Tibial artery (tissue), 4 donors: Measurements from ENCODE around the gene MTCH1.
A peak's percentile ranks its signal among the peaks of the same experiment; 100 is the strongest.

Experiments
- DNase-seq, 2 donors: peaks; one replicate each; pipeline ENCODE4 v3.0.0-alpha.2; 2019
- H3K27ac ChIP-seq, 2 donors: fragments of 200-600 bp; sonication (generic) in 1 of 2; 1 replicate in 1 of 2; 2 replicates in 1 of 2; pipeline ENCODE4 v1.5.1; 2018 to 2019; ENCODE audit warnings: mild to moderate bottlenecking in 1 of 2
- H3K27me3 ChIP-seq, 2 donors: fragments of 200-600 bp; sonication (generic) in 1 of 2; one replicate each; pipeline versions ENCODE4 v1.5.1 to v1.6.0; 2016 to 2019
- H3K36me3 ChIP-seq, 3 donors: fragments of 200-600 bp; sonication (generic) in 2 of 3; one replicate each; pipeline ENCODE4 v1.5.1; 2016 to 2019; ENCODE audit warnings: mild to moderate bottlenecking in 2 of 3
- H3K4me1 ChIP-seq, 4 donors: fragments of 200-600 bp; sonication (generic) in 2 of 4; 1 replicate in 3 of 4; 2 replicates in 1 of 4; pipeline ENCODE4 v1.5.1; 2016 to 2019
- H3K4me3 ChIP-seq, 2 donors: fragments of 200-600 bp; sonication (generic) in 1 of 2; 1 replicate in 1 of 2; 2 replicates in 1 of 2; pipeline ENCODE4 v1.5.1; 2018 to 2019; ENCODE audit warnings: mild to moderate bottlenecking in 2 of 2
- H3K9me3 ChIP-seq, 3 donors: fragments of 200-600 bp; sonication (generic) in 1 of 3; one replicate each; pipeline ENCODE4 v1.5.1; 2016 to 2019
- CTCF ChIP-seq, 2 experiments: fragments of 200-600 bp in 1 of 2; fragments of 450-650 bp in 1 of 2; IDR thresholded peaks; one replicate each; pipeline ENCODE4 v1.5.1; 2017 to 2019; ENCODE audit warnings: antibody characterized with exemption in 2 of 2, mild to moderate bottlenecking in 1 of 2, moderate library complexity in 1 of 2
- intact Hi-C: fragments of 100-400 bp; cut with DNase I; formaldehyde crosslinking; loops from one replicate; pipeline ENCODE4 v1.15.0; 2023; ENCODE audit warnings: low total_unique reads

MTCH1 gene

GRCh38 chr6:37029249-37029971 is 43.4 kb upstream of the MTCH1 start:
- intact Hi-C loops: no loop called here
- peak; percentile 65 to 80 for DNase-seq
- H3K27ac ChIP-seq: no peak overlapping the region

GRCh38 chr6:37027811-37028469 is 41.9 kb upstream of the MTCH1 start:
- no peak overlapping the region for H3K4me3 ChIP-seq
- H3K27ac ChIP-seq: no peak overlapping the region
- H3K4me1 ChIP-seq: no peaks in the 10 kb centered on the region
- peaks cover 0 to 2% of the 10 kb centered on the region in 2 donors for H3K27me3 ChIP-seq
- H3K36me3 ChIP-seq: no peaks in the 10 kb centered on the region
- intact Hi-C loops: no loop called here
- H3K9me3 ChIP-seq: no peaks in the 10 kb centered on the region
- TF ChIP-seq CTCF (IDR thresholded peaks at IDR 0.05): no peak
- DNase-seq: no peak

More at GRCh38 chr6:37029249-37029971, 43.4 kb upstream of the MTCH1 start:
- H3K4me1 ChIP-seq: no peaks in the 10 kb centered on the region
- H3K9me3 ChIP-seq: no peaks in the 10 kb centered on the region
- peak; percentile 48 to 62 for TF ChIP-seq CTCF (IDR thresholded peaks at IDR 0.05)
- peaks cover 0 to 2% of the 10 kb centered on the region in 2 donors for H3K27me3 ChIP-seq
- H3K4me3 ChIP-seq: no peak overlapping the region
- H3K36me3 ChIP-seq: no peaks in the 10 kb centered on the region

- Histone ChIP-seq H3K9me3 (no peaks in the 10 kb centered on the region), H3K27ac (no peak overlapping the region), H3K4me1 (no peaks in the 10 kb centered on the region), H3K36me3 (no peaks in the 10 kb centered on the region), H3K4me3 (no peak overlapping the region), H3K27me3 (peaks cover 0 to 2% of the 10 kb centered on the region in 2 donors)
- no peak for TF ChIP-seq CTCF (IDR thresholded peaks at IDR 0.05)
- no peak for DNase-seq
- intact Hi-C loops: no loop called here
Measured at GRCh38 chr6:37027036-37027720, 41.2 kb upstream of the MTCH1 start.

GRCh38 chr6:37025621-37026466 is 39.8 kb upstream of the MTCH1 start:
- intact Hi-C loops: no loop called here
- H3K36me3 ChIP-seq: no peaks in the 10 kb centered on the region
- no peak overlapping the region for H3K4me3 ChIP-seq
- DNase-seq: no peak
- H3K4me1 ChIP-seq: no peaks in the 10 kb centered on the region
- no peak for TF ChIP-seq CTCF (IDR thresholded peaks at IDR 0.05)
- H3K27ac ChIP-seq: no peak overlapping the region
- peaks cover 0 to 2% of the 10 kb centered on the region in 2 donors for H3K27me3 ChIP-seq
- no peaks in the 10 kb centered on the region for H3K9me3 ChIP-seq

GRCh38 chr6:37024656-37025337 is 38.8 kb upstream of the MTCH1 start:
- Histone ChIP-seq H3K36me3 (no peaks in the 10 kb centered on the region), H3K4me1 (no peaks in the 10 kb centered on the region), H3K27me3 (peaks cover 0 to 2% of the 10 kb centered on the region in 2 donors), H3K27ac (no peak overlapping the region), H3K9me3 (no peaks in the 10 kb centered on the region), H3K4me3 (no peak overlapping the region)
- DNase-seq: no peak
- intact Hi-C loops: no loop called here
- no peak for TF ChIP-seq CTCF (IDR thresholded peaks at IDR 0.05)
